Astrocyte (in vitro differentiated cells and primary cell): ENCODE data around the gene UQCC2. TPM values are rescaled to one million over a fixed set of nuclear protein-coding genes. Genes with fewer than 3 reads are reported as not detected.
A peak's percentile ranks its signal among the peaks of the same experiment; 100 is the strongest.

ENCODE experiments used
- microRNA-seq: library from miRNA; unstranded; fragments of <30 nt; microRNA quantifications from one replicate; pipeline ENCODE4 v1.2.0, GENCODE V29; 2020
- total RNA-seq: library from RNA; stranded (reverse); gene quantifications from 2 replicates; pipeline ENCODE4 v1.2.1, GENCODE V29; 2021

UQCC2 gene
- total RNA-seq, 1 donor from 2014 or later: 70.2 TPM

Small RNAs within 50 kb of the gene (microRNA-seq; reads per million reads assigned to microRNA genes)
- 9.6 reads per million, percentile 35 among the genes with 10 or more reads in this experiment for gene MIR3934

Other genes starting within 250 kb of the UQCC2 start
- 49.4 and 54.8 TPM in 2 replicates for gene BAK1, start 131.4 kb downstream of the UQCC2 start, total RNA-seq
- gene ITPR3, start 90.4 kb downstream of the UQCC2 start, total RNA-seq: 17.7 and 21.3 TPM in 2 replicates
- 4.5 and 4.6 TPM in 2 replicates for gene IP6K3, start 35.2 kb upstream of the UQCC2 start, total RNA-seq
- gene LEMD2, start 77.4 kb upstream of the UQCC2 start, total RNA-seq: 57.1 and 62.2 TPM in 2 replicates
- gene MLN, start 92.3 kb upstream of the UQCC2 start, total RNA-seq: not detected in 2 replicates